WTC11 (cell line): ENCODE results near the gene ATXN7.

Experiments used
- CREB1 ChIP-seq: sonication (generic); formaldehyde crosslinking; IDR thresholded peaks from 2 replicates; pipeline ENCODE4 v1.8.0; 2023; ENCODE audit warnings: mild to moderate bottlenecking, missing genetic modification reagents
- NR1H2 ChIP-seq: sonication (generic); formaldehyde crosslinking; IDR thresholded peaks from 2 replicates; pipeline ENCODE4 v1.9.0; 2021; ENCODE audit warnings: mild to moderate bottlenecking, moderate library complexity, missing genetic modification reagents
- TF ChIP-seq, protein P1 (sequence below): sonication (generic); formaldehyde crosslinking; IDR thresholded peaks from 2 replicates; pipeline ENCODE4 v1.8.0; 2022; ENCODE audit warnings: missing genetic modification reagents
- TF ChIP-seq, protein P2 (sequence below): sonication (generic); formaldehyde crosslinking; conservative IDR thresholded peaks from 2 replicates; pipeline ENCODE4 v1.8.1; 2022; ENCODE audit warnings: mild to moderate bottlenecking, missing genetic modification reagents
- TF ChIP-seq, protein P3 (sequence below): fragments of 200-600 bp; IDR thresholded peaks from 2 replicates; pipeline ENCODE4 v1.8.0; 2022; ENCODE audit warnings: antibody characterized with exemption

DNA sequence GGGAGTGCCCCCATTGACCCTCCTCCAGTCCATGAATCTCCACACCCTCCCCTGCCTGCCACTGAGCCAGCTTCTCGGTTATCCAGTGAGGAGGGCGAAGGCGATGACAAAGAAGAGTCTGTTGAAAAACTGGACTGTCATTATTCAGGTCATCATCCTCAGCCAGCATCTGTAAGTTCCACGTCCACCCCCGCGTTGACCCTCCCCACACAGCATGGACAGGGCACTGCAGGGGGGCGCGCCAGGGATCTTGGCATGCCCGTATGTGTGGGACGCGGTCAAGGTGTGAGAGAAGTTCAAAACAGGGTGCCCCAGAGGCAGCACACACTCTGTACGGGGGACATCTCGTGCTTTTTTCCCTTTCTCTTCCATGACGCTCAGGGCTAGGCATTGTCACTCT, 126.5 kb downstream of the ATXN7 start:
- TF ChIP-seq, protein P1, sequence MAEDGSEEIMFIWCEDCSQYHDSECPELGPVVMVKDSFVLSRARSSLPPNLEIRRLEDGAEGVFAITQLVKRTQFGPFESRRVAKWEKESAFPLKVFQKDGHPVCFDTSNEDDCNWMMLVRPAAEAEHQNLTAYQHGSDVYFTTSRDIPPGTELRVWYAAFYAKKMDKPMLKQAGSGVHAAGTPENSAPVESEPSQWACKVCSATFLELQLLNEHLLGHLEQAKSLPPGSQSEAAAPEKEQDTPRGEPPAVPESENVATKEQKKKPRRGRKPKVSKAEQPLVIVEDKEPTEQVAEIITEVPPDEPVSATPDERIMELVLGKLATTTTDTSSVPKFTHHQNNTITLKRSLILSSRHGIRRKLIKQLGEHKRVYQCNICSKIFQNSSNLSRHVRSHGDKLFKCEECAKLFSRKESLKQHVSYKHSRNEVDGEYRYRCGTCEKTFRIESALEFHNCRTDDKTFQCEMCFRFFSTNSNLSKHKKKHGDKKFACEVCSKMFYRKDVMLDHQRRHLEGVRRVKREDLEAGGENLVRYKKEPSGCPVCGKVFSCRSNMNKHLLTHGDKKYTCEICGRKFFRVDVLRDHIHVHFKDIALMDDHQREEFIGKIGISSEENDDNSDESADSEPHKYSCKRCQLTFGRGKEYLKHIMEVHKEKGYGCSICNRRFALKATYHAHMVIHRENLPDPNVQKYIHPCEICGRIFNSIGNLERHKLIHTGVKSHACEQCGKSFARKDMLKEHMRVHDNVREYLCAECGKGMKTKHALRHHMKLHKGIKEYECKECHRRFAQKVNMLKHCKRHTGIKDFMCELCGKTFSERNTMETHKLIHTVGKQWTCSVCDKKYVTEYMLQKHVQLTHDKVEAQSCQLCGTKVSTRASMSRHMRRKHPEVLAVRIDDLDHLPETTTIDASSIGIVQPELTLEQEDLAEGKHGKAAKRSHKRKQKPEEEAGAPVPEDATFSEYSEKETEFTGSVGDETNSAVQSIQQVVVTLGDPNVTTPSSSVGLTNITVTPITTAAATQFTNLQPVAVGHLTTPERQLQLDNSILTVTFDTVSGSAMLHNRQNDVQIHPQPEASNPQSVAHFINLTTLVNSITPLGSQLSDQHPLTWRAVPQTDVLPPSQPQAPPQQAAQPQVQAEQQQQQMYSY, result no peak
- TF ChIP-seq, protein P2, sequence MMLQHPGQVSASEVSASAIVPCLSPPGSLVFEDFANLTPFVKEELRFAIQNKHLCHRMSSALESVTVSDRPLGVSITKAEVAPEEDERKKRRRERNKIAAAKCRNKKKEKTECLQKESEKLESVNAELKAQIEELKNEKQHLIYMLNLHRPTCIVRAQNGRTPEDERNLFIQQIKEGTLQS (CRISPR knock-in tag), result no peak
- TF ChIP-seq, protein P3, sequence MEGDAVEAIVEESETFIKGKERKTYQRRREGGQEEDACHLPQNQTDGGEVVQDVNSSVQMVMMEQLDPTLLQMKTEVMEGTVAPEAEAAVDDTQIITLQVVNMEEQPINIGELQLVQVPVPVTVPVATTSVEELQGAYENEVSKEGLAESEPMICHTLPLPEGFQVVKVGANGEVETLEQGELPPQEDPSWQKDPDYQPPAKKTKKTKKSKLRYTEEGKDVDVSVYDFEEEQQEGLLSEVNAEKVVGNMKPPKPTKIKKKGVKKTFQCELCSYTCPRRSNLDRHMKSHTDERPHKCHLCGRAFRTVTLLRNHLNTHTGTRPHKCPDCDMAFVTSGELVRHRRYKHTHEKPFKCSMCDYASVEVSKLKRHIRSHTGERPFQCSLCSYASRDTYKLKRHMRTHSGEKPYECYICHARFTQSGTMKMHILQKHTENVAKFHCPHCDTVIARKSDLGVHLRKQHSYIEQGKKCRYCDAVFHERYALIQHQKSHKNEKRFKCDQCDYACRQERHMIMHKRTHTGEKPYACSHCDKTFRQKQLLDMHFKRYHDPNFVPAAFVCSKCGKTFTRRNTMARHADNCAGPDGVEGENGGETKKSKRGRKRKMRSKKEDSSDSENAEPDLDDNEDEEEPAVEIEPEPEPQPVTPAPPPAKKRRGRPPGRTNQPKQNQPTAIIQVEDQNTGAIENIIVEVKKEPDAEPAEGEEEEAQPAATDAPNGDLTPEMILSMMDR, result no peak
- no peak for TF ChIP-seq NR1H2 (CRISPR knock-in tag)
- TF ChIP-seq CREB1 (CRISPR knock-in tag), result no peak
